ENCODE measurements around the gene REG3G. TPM values are rescaled to one million over a fixed set of nuclear protein-coding genes. Genes with fewer than 3 reads are reported as not detected.
A peak's percentile ranks its signal among the peaks of the same experiment; 100 is the strongest.

Gene REG3G
- total and polyA plus RNA-seq, 10 of the 15 experiments (the other 5 are each of a cell fraction or from before 2014, with no cell fraction given), result 0.33 TPM; not detected in 9

GRCh38 chr2:79039944-79040343 lies 14.4 kb downstream of the REG3G start:
- DNase-seq (ENCODE audit: low read depth, low spot score) (no peak), FAIRE-seq (no peak), ATAC-seq (no peak)
- no peak overlapping the region for H3K9ac ChIP-seq (ENCODE audit: control insufficient read depth, insufficient read depth, low read length)
- no peak overlapping the region for H3K4me3 ChIP-seq
- H3K9me3 ChIP-seq (replicated peaks; ENCODE audit: control insufficient read depth, insufficient read depth, low read length), result no peaks in the 10 kb centered on the region
- in situ Hi-C loops (cut with MboI), result loop anchor here (25.0 kb wide), 1 partner anchor 822 kb away; no protein-coding TSS in a partner anchor
- POLR2A ChIA-PET, result no interaction called here
- no peak overlapping the region for H2AFZ ChIP-seq (ENCODE audit: control insufficient read depth, low read depth, low read length)
- no peaks in the 10 kb centered on the region for H3K36me3 ChIP-seq (ENCODE audit: control insufficient read depth in 2 of 2, insufficient read depth in 2 of 2, low read length in 1 of 2)
- H3K4me2 ChIP-seq (ENCODE audit: control insufficient read depth, insufficient read depth), result no peak overlapping the region
- 18% methylated on average over 3 of the region's 3 CpGs for WGBS (ENCODE audit: insufficient coverage, insufficient replicate concordance, low lambda C conversion rate, missing lambda C conversion rate)
- TF ChIP-seq STAT1 (conservative IDR thresholded peaks at IDR 0.05), result no peak
- TF ChIP-seq SPI1 (IDR thresholded peaks at IDR 0.05; ENCODE audit: borderline replicate concordance, insufficient read depth, low read depth, low read length), result no peak
- no peak for TF ChIP-seq ATF3 (IDR thresholded peaks at IDR 0.05; ENCODE audit: borderline replicate concordance, extremely low read depth, low read depth, low read length)
- no peak for TF ChIP-seq PAX8 (IDR thresholded peaks at IDR 0.05)
- H3K27ac ChIP-seq (ENCODE audit: control insufficient read depth, insufficient read depth), result no peak overlapping the region
- CTCF ChIA-PET, result interaction anchor here (1.1 to 2.9 kb wide), 3 partner anchors 178 to 846 kb away, joined by 3 to 8 read pairs (median 5); no protein-coding TSS in a partner anchor
- no peaks in the 10 kb centered on the region for H3K79me2 ChIP-seq (ENCODE audit: control insufficient read depth, insufficient read depth, low read length)
- SMC1A ChIA-PET (ENCODE audit: uncharacterized antibody, unreplicated experiment), result no interaction called here
- no TSS peak for BruUV-seq (replicated peaks)
- intact Hi-C loops (cut with micrococcal nuclease; ENCODE audit: unreplicated experiment), result loop anchor here (10.0 kb wide), 1 partner anchor 845 kb away; no protein-coding TSS in a partner anchor
- RAD21 ChIA-PET (ENCODE audit: unreplicated experiment), result no interaction called here
- H3K4me1 ChIP-seq (ENCODE audit: control insufficient read depth, insufficient read depth, low read length), result no peaks in the 10 kb centered on the region
- H3K27me3 ChIP-seq (replicated peaks in 1 of 2; ENCODE audit: control insufficient read depth in 2 of 2, insufficient read depth in 2 of 2, low read length in 1 of 2), result no peaks in the 10 kb centered on the region
- no peaks in the 10 kb centered on the region for H4K20me1 ChIP-seq (ENCODE audit: control insufficient read depth, insufficient read depth)

GRCh38 chr2:79041032-79041448 lies 15.5 kb downstream of the REG3G start:
- ChIA-PET SMC1A (ENCODE audit: uncharacterized antibody, unreplicated experiment) (interaction anchor here (0.7 to 1.3 kb wide), 4 partner anchors 11 to 532 kb away, joined by 3 to 5 read pairs (median 4); no protein-coding TSS in a partner anchor), CTCF (interaction anchor here (0.7 to 2.9 kb wide), 10 partner anchors 13 to 845 kb away, joined by 3 to 8 read pairs (median 3); no protein-coding TSS in a partner anchor), RAD21 (ENCODE audit: unreplicated experiment) (interaction anchor here (0.7 to 1.3 kb wide), 3 partner anchors 177 to 847 kb away, joined by 3 read pairs; no protein-coding TSS in a partner anchor), POLR2A (no interaction called here)
- FAIRE-seq, result no peak
- Histone ChIP-seq H3K4me3 (no peak overlapping the region), H3K4me1 (ENCODE audit: control insufficient read depth, insufficient read depth, low read length) (no peaks in the 10 kb centered on the region), H3K27me3 (replicated peaks in 1 of 2; ENCODE audit: control insufficient read depth in 2 of 2, insufficient read depth in 2 of 2, low read length in 1 of 2) (no peaks in the 10 kb centered on the region), H4K20me1 (ENCODE audit: control insufficient read depth, insufficient read depth) (no peaks in the 10 kb centered on the region), H2AFZ (ENCODE audit: control insufficient read depth, low read depth, low read length) (no peak overlapping the region), H3K36me3 (ENCODE audit: control insufficient read depth in 2 of 2, insufficient read depth in 2 of 2, low read length in 1 of 2) (no peaks in the 10 kb centered on the region), H3K9ac (ENCODE audit: control insufficient read depth, insufficient read depth, low read length) (no peak overlapping the region), H3K27ac (ENCODE audit: control insufficient read depth, insufficient read depth) (no peak overlapping the region), H3K79me2 (ENCODE audit: control insufficient read depth, insufficient read depth, low read length) (no peaks in the 10 kb centered on the region), H3K4me2 (ENCODE audit: control insufficient read depth, insufficient read depth) (no peak overlapping the region), H3K9me3 (replicated peaks; ENCODE audit: control insufficient read depth, insufficient read depth, low read length) (no peaks in the 10 kb centered on the region; the same call in 2 of the 3 replicates)
- in situ Hi-C loops (cut with MboI) (loop anchor here (25.0 kb wide), 1 partner anchor 821 kb away; no protein-coding TSS in a partner anchor), intact Hi-C loops (cut with micrococcal nuclease; ENCODE audit: unreplicated experiment) (loop anchor here (1.0 to 10.0 kb wide), 2 partner anchors 178 to 844 kb away; no protein-coding TSS in a partner anchor)
- no TSS peak for BruUV-seq (replicated peaks)
- 0% methylated on average over 1 of the region's 1 CpG for WGBS (ENCODE audit: insufficient coverage, insufficient replicate concordance, low lambda C conversion rate, missing lambda C conversion rate)
- TF ChIP-seq CTCF (IDR thresholded peaks at IDR 0.05 in 2 of 3, conservative IDR thresholded peaks at IDR 0.05 in 1 of 3; ENCODE audit: control insufficient read depth in 2 of 3, extremely low read depth in 1 of 3, insufficient read depth in 1 of 3, low read depth in 3 of 3, low read length in 3 of 3) (peak in 2 of 3 experiments; percentile 26 to 31; a peak in 4 of 6 replicates), CUX1 (IDR thresholded peaks at IDR 0.05; ENCODE audit: insufficient replicate concordance, low read depth, low read length) (no peak), RAD21 (IDR thresholded peaks at IDR 0.05; ENCODE audit: insufficient read depth, low read depth, low read length) (0 out of 2 replicates have a peak, but pooled peaks have one; percentile 14)
- DNase-seq (ENCODE audit: low read depth, low spot score), result no peak
- peak; percentile 68; the same call in 2 of the 3 replicates for ATAC-seq
